Measurements from ENCODE around the gene KIF1C.
A peak's percentile ranks its signal among the peaks of the same experiment; 100 is the strongest.

DNA sequence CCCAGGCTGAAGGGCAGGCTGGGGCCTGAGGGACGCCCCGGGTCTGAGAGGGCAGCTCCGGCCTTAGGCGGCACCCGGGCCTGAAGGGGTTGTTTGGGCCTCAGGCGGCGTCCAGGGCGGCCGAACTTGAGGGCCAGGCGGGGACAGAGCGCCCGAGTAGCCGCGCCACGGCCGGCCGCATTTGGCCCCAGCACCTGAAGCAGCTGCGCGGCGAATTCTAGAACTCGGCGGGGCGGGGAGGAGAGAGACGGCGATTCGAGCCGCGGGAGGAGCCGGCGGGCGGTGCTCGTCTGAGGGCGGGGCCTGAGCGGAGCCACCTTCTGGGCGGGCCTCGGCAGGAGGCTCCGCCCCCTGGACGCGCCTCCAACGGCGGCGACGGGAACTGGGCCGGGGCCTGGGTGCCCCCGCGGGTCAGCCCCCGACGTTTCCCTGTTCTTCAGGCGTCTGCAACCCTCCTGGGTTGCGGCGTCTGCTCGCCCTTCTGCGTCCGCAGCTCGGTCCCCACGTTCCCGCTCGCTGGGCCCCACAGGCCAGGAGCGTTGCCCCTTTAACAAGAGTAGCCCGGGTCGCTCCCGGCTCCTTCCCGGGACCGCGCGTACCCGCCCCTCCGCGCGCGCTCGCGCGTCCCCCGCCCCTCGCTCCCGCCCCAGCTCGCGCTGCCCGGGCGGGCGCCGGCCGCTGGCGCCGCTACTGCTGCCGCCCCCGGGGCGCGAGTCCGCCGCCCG is at the start of gene KIF1C, which contains the start of gene INCA1:
- TF ChIP-seq, protein P1, sequence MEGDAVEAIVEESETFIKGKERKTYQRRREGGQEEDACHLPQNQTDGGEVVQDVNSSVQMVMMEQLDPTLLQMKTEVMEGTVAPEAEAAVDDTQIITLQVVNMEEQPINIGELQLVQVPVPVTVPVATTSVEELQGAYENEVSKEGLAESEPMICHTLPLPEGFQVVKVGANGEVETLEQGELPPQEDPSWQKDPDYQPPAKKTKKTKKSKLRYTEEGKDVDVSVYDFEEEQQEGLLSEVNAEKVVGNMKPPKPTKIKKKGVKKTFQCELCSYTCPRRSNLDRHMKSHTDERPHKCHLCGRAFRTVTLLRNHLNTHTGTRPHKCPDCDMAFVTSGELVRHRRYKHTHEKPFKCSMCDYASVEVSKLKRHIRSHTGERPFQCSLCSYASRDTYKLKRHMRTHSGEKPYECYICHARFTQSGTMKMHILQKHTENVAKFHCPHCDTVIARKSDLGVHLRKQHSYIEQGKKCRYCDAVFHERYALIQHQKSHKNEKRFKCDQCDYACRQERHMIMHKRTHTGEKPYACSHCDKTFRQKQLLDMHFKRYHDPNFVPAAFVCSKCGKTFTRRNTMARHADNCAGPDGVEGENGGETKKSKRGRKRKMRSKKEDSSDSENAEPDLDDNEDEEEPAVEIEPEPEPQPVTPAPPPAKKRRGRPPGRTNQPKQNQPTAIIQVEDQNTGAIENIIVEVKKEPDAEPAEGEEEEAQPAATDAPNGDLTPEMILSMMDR (IDR thresholded peaks at IDR 0.05), result peak in 1 of 4 donors; percentile 28
- peak; percentile 70 for TF ChIP-seq POLR2A (IDR thresholded peaks at IDR 0.05)

Data from right lobe of liver (tissue), 4 donors.